Hepatocyte (in vitro differentiated cells): ENCODE data around the gene ZFP69B. TPM values are rescaled to one million over a fixed set of nuclear protein-coding genes. Genes with fewer than 3 reads are reported as not detected.

Source experiments
- DNase-seq: peaks from one replicate; pipeline ENCODE4 v3.0.0-alpha.2; 2016; ENCODE audit warnings: low spot score
- H2AFZ ChIP-seq: fragments of 200-600 bp; sonication (generic); 2 replicates; pipeline ENCODE4 v1.6.0; 2016; ENCODE audit warnings: antibody characterized with exemption, mild to moderate bottlenecking
- H3K27ac ChIP-seq: fragments of 200-600 bp; sonication (generic); 2 replicates; pipeline ENCODE4 v1.5.1; 2016; ENCODE audit warnings: mild to moderate bottlenecking
- H3K27me3 ChIP-seq: fragments of 200-600 bp; sonication (generic); 2 replicates; pipeline ENCODE4 v1.6.1; 2016
- H3K36me3 ChIP-seq: fragments of 200-600 bp; sonication (generic); replicated peaks from 2 replicates; pipeline ENCODE4 v1.5.1; 2016; ENCODE audit warnings: low read depth; ENCODE audit not compliant: insufficient read depth
- H3K4me1 ChIP-seq: fragments of 200-600 bp; sonication (generic); 2 replicates; pipeline ENCODE4 v1.5.1; 2016; ENCODE audit warnings: mild to moderate bottlenecking, moderate library complexity; ENCODE audit not compliant: insufficient read depth
- H3K4me2 ChIP-seq: fragments of 200-600 bp; sonication (generic); 2 replicates; pipeline ENCODE4 v1.6.0; 2016
- H3K4me3 ChIP-seq: fragments of 200-600 bp; sonication (generic); 2 replicates; pipeline ENCODE4 v1.5.1; 2016; ENCODE audit warnings: mild to moderate bottlenecking
- H3K79me2 ChIP-seq: fragments of 200-600 bp; sonication (generic); 2 replicates; pipeline ENCODE4 v1.6.0; 2017; ENCODE audit warnings: mild to moderate bottlenecking
- H3K9me2 ChIP-seq: fragments of 200-600 bp; sonication (generic); replicated peaks from 2 replicates; pipeline ENCODE4 v1.6.0; 2017; ENCODE audit warnings: mild to moderate bottlenecking; ENCODE audit not compliant: insufficient read depth
- H3K9me3 ChIP-seq: fragments of 200-600 bp; sonication (generic); 2 replicates; pipeline ENCODE4 v1.5.1; 2016; ENCODE audit warnings: low read depth, mild to moderate bottlenecking
- H4K20me1 ChIP-seq: fragments of 200-600 bp; sonication (generic); 2 replicates; pipeline ENCODE4 v1.6.0; 2016; ENCODE audit warnings: mild to moderate bottlenecking; ENCODE audit not compliant: insufficient read depth, poor library complexity, severe bottlenecking
- CTCF ChIP-seq: fragments of 200-600 bp; sonication (generic); IDR thresholded peaks from 2 replicates; pipeline ENCODE4 v1.5.1; 2016; ENCODE audit warnings: antibody characterized with exemption, mild to moderate bottlenecking; ENCODE audit not compliant: poor library complexity
- EZH2 ChIP-seq: fragments of 200-600 bp; sonication (generic); IDR thresholded peaks from 2 replicates; pipeline ENCODE4 v1.6.1; 2016; ENCODE audit warnings: antibody characterized with exemption, mild to moderate bottlenecking, borderline replicate concordance
- EZH2phosphoT487 ChIP-seq: fragments of 200-600 bp; sonication (generic); IDR thresholded peaks from one replicate; pipeline ENCODE4 v1.6.1; 2018; ENCODE audit warnings: antibody characterized with exemption, mild to moderate bottlenecking, low read depth, moderate library complexity; ENCODE audit not compliant: unreplicated experiment, severe bottlenecking
- WGBS: methylation state at CpG from one replicate; pipeline ENCODE4 v1.1.6; 2016; ENCODE audit warnings: low lambda C conversion rate; ENCODE audit errors: missing lambda C conversion rate; 5-methylcytosine and 5-hydroxymethylcytosine counted together
- polyA plus RNA-seq: library from polyadenylated mRNA; unstranded; fragments of >200 nt; fragmentation: Nextera tagmentation; extraction: Ambion mirVana; gene quantifications from 2 replicates; pipeline ENCODE4 v1.2.1, GENCODE V29; 2016
- total RNA-seq: library from RNA; depleted of rRNA; stranded (reverse); fragments of >200 nt; gene quantifications from 2 replicates; pipeline ENCODE4 v1.2.3, GENCODE V29; 2014

ZFP69B gene
- total and polyA plus RNA-seq, 2 experiments from 2014 or later = 3.2 to 4.8 TPM

GRCh38 chr1:40475268-40475667 lies 25.0 kb downstream of the ZFP69B start:
- no peak overlapping the region for H3K4me2 ChIP-seq
- no peaks in the 10 kb centered on the region for H3K9me2 ChIP-seq
- no peak for DNase-seq
- H3K36me3 ChIP-seq = no peaks in the 10 kb centered on the region
- no peak overlapping the region for H2AFZ ChIP-seq
- no peaks in the 10 kb centered on the region for H3K4me1 ChIP-seq
- no peaks in the 10 kb centered on the region for H4K20me1 ChIP-seq
- peaks cover 5% of the 10 kb centered on the region for H3K9me3 ChIP-seq
- H3K79me2 ChIP-seq = no peaks in the 10 kb centered on the region
- WGBS = 93% methylated on average over 2 of the region's 2 CpGs
- no peak overlapping the region for H3K4me3 ChIP-seq
- no peak for TF ChIP-seq EZH2phosphoT487
- no peak for TF ChIP-seq CTCF
- no peak for TF ChIP-seq EZH2
- H3K27ac ChIP-seq = no peak overlapping the region
- no peaks in the 10 kb centered on the region for H3K27me3 ChIP-seq

- H4K20me1 ChIP-seq = no peaks in the 10 kb centered on the region
- H3K4me2 ChIP-seq = peak within 1 kb of the TSS; percentile 97
- no peaks in the 10 kb centered on the region for H3K4me1 ChIP-seq
- peak within 1 kb of the TSS; percentile 82 for H3K27ac ChIP-seq
- H3K79me2 ChIP-seq = no peaks in the 10 kb centered on the region
- peak within 1 kb of the TSS; percentile 99 for H3K4me3 ChIP-seq
- no peaks in the 10 kb centered on the region for H3K9me2 ChIP-seq
- no peaks in the 10 kb centered on the region for H3K9me3 ChIP-seq
- peak within 1 kb of the TSS; percentile 100 for H2AFZ ChIP-seq
- TF ChIP-seq EZH2 (no peak), EZH2phosphoT487 (no peak), CTCF (no peak)
- H3K27me3 ChIP-seq = no peaks in the 10 kb centered on the region
- no peaks in the 10 kb centered on the region for H3K36me3 ChIP-seq
- under 1% methylated on average over 39 of the region's 65 CpGs for WGBS
- peak; percentile 86 for DNase-seq
Measured at GRCh38 chr1:40476924-40477677, 26.8 kb downstream of the ZFP69B start, which contains the start of gene ZFP69. Gene ZFP69 (plus strand): TSS chr1:40477290. CDS start chr1:40479362, 2,072 bp downstream.

GRCh38 chr1:40477678-40478053 lies 27.4 kb downstream of the ZFP69B start:
- no peaks in the 10 kb centered on the region for H3K79me2 ChIP-seq
- peak; percentile 30 for DNase-seq
- H3K9me3 ChIP-seq = no peaks in the 10 kb centered on the region
- no peaks in the 10 kb centered on the region for H3K4me1 ChIP-seq
- no peaks in the 10 kb centered on the region for H3K27me3 ChIP-seq
- no peaks in the 10 kb centered on the region for H4K20me1 ChIP-seq
- no peaks in the 10 kb centered on the region for H3K36me3 ChIP-seq
- peak overlapping the region; percentile 99 for H3K4me3 ChIP-seq
- TF ChIP-seq EZH2phosphoT487 = no peak
- peak overlapping the region; percentile 82 for H3K27ac ChIP-seq
- WGBS = 12% methylated on average over 17 of the region's 17 CpGs
- H3K4me2 ChIP-seq = peak overlapping the region; percentile 97
- peak overlapping the region; percentile 100 for H2AFZ ChIP-seq
- no peaks in the 10 kb centered on the region for H3K9me2 ChIP-seq

DNA sequence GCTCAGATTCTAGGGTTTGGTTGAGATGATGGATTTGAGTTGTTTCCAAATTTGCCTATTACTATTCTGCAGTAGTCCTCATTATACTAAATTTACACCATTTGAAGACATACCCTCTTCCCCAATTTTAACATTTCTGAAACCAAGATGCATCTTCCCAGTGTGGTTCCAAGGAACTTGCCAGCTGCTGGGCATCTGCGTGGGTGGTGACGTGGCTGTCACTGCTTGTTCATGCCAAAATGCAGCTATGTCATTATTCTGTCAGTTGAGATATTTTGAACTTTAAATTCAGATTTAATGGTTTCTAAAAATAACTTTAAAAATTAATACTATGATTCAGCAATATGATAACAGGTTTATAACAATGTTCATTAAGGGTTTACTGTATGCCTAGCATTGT lies 28.0 kb downstream of the ZFP69B start:
- Histone ChIP-seq H3K4me3 (peak overlapping the region; percentile 99), H3K9me2 (no peaks in the 10 kb centered on the region), H3K4me2 (peak overlapping the region; percentile 97), H3K36me3 (no peaks in the 10 kb centered on the region), H3K79me2 (no peaks in the 10 kb centered on the region), H4K20me1 (no peaks in the 10 kb centered on the region), H2AFZ (no peak overlapping the region), H3K9me3 (no peaks in the 10 kb centered on the region), H3K27me3 (no peaks in the 10 kb centered on the region), H3K27ac (no peak overlapping the region), H3K4me1 (no peaks in the 10 kb centered on the region)
- no peak for DNase-seq
- 97% methylated on average over 2 of the region's 2 CpGs for WGBS
- TF ChIP-seq EZH2phosphoT487 = no peak
- TF ChIP-seq EZH2 = no peak
- TF ChIP-seq CTCF = no peak
